SK-MEL-5 (cell line): ENCODE data around the gene SLC11A2. TPM values are rescaled to one million over a fixed set of nuclear protein-coding genes. Genes with fewer than 3 reads are reported as not detected.

Experiments used
- DNase-seq: peaks from one replicate; pipeline ENCODE4 v3.0.0-alpha.2; 2016; ENCODE audit warnings: low read depth, low spot score
- in situ Hi-C: cut with HindIII; loops from 2 replicates; pipeline ENCODE4 v1.10.0; 2016; ENCODE audit warnings: low sequenced_read_pairs, high pct_unique_total_duplicates, low pct_unique_long_range_greater_than_20kb
- polyA plus RNA-seq, 2 experiments: library from polyadenylated mRNA; depleted of rRNA; stranded (reverse); fragments of >200 nt; gene quantifications; 2 replicates each; pipeline ENCODE4 v1.2.3, GENCODE V29; 2015
- total RNA-seq: library from RNA; depleted of rRNA; stranded (reverse); fragments of >200 nt; shearing (Covaris generic); gene quantifications from 2 replicates; pipeline ENCODE4 v1.2.3, GENCODE V29; 2014; rRNA removed

Gene SLC11A2
- total RNA-seq, result 148 and 168 TPM in 2 replicates
- polyA plus RNA-seq (2015; cell fraction: cytosol; rRNA removed), result 58.4 and 77.7 TPM in 2 replicates
- 243 and 260 TPM in 2 replicates for polyA plus RNA-seq (2015; cell fraction: nucleus; rRNA removed)

DNA sequence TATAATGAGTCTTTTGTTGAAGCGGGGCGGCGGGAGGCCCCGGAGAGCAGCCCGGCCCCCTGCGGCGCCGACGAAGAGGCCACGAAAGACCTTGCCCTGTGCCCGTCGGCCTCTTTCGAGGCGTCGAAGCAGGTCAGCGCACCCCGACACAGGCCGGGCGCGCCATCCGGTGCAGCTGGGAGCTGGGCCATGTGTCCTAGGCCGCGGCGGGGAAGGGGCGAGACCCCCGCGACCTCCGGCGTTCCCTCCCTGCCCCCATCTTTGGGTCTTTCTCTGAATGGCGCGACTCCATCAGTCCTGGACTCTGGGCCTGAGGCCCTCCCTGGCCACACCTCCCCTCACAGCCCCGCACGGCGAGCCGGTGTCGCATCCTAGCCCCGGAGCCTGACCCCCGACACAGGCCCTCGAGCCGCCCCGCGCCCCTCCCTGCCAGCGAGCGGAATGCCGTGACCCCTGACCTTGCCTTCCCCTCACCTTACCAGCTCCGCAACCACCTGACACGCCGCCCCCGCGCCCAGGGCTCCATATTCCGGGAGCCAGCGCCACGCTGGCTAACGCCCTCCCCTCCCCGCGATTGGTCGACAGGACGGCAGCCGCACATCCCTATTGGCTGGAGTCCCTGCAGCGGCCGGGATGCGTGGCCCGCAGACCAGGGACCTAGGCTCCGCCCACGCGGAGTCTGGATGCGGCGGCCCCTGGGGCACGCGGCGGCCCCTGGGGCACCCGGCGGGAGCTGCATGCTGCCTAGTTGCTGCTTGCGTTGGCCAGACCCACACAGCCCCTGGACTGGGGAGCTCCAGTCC lies at the start of gene SLC11A2:
Gene SLC11A2 (minus strand): TSS at position 549 of the 803 bp plus-strand sequence. CDS start 15,656 bp downstream, outside the sequence.
- in situ Hi-C loops, result no loop called here
- DNase-seq, result peak; percentile 95

DNA sequence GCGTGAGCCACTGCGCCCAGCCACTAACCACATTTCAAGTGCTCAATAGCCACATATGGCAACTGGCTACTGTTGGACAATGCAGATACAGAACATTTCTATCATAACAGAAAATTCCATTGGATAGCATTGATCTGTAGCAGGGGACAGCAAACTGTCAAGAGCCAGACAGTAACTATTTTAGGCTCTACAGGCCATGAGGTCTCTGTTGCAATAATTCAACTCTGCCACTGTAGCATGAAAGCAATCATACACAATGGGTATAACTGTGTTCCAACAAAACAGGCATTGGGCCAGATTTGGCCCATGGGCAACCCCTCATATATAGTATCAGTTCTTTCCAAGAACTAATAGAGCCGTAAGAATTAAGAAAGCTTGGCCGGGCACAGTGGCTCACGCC lies 49.2 kb upstream of the SLC11A2 start:
- in situ Hi-C loops, result no loop called here
- DNase-seq, result peak; percentile 91

DNA sequence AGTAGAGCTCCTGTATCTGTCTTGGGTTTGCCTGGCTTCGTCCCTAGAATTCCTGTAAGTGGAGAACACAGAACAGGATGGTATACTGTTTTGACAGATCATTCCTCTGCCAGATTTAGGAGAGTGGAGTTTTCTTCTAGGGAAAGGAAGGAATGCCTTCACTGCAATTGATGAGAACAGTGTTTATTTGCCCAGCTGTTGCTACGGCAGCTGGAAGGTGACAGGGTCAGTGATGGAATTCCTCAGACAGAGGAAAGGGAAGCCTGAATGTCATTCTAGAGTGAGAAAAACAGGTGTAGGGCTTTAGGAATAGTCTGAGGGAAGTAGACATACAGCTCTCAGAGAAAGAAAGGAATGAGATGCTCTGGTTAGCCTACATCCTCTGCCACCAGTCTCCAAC lies 45.5 kb upstream of the SLC11A2 start:
- in situ Hi-C loops, result no loop called here
- no peak for DNase-seq

DNA sequence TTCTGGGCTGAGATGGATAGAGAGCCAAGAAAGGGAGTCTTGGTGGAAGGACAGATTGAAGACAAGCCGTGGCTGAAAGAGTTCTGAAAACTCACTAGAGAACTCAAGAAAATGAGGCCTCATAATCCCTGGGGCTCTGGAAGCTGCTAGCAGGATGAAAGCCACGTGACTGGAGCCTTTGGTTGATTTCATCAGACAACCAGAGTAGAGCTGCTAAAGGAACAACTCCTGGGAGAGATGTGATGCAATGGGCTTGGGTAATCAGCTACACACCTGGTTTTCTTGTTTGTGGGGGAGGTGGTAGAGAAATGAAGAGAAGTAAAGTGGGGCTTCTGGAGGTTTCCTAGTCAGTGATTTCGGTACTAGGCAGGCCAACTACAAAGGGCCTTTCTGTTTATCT lies 43.8 kb upstream of the SLC11A2 start:
- in situ Hi-C loops, result no loop called here
- DNase-seq, result peak; percentile 36

DNA sequence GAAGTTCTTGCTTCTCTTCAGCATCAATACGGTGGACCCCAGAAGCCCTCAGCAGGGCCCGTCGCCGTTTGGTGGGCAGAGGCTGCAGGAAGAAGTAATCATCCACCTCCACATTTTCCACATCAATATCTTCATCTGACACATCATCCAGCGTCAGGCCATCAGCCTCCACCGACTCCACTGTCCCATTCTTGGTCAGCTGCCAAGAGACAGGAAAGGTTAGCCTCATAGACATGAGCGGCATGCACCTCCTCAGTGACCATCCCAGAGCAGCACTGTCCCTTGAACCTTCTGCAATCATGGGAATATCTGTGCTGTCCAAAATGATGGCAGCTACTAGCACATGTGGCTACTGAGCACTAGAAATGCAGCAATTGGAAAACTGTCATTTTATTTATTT lies 41.6 kb upstream of the SLC11A2 start:
- in situ Hi-C loops, result no loop called here
- no peak for DNase-seq

DNA sequence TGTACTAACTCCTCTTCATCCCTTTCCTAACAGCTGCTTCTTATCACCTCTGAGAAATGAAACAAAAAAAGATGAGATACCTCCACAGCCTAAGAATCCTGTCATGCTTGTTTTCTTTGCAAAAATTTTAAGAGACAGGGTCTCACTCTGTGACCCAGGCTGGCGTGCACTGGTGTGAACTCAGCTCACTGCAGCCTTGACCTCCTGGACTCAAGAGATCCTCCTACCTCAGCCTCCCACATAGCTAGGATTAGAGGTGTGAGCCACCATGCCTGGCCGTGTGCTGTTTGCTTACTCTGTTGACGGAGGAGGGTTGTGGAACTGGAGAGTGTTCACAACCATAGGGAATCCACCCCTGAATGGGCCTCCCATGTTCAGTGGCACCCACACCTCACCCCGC lies 41.0 kb upstream of the SLC11A2 start:
- in situ Hi-C loops, result no loop called here
- DNase-seq, result no peak

GRCh38 chr12:51065530-51065929 lies 39.3 kb upstream of the SLC11A2 start:
- DNase-seq, result no peak
- in situ Hi-C loops, result no loop called here

DNA sequence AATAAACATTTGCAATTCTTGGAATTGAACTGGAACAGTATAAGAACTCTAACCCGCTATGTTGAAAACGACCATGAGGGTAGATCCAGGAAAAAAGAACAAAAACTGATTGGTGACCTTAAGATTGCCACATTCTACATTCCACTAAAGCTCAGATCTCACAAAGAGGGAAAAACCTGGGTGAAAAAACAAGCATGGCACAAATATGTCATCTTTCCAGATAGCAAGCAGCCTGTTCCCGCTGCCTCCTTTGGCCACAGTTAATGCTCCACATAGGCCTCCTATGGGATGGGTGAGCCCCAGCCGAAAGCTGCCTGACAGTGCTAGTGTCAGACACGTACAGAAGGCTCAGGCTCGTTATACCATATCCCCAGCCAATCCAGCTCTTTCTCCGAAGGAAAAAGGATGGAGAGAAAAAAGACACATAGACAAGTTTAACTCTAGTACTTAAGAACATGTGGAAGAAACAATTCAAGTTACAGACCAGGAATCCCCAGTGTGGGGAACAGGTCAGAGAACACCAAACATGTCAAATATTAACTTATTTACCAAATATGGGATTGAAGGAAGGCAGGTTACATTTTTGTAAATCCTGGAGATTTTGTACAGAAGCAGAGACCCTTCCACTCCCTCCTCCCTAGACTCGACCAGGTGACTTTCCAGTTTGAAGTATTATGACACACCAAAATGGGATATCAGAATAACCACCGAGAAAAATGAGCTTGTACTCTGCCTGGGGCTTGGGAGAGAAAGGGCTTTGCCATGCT lies 36.6 kb upstream of the SLC11A2 start:
- DNase-seq, result no peak
- in situ Hi-C loops, result no loop called here

DNA sequence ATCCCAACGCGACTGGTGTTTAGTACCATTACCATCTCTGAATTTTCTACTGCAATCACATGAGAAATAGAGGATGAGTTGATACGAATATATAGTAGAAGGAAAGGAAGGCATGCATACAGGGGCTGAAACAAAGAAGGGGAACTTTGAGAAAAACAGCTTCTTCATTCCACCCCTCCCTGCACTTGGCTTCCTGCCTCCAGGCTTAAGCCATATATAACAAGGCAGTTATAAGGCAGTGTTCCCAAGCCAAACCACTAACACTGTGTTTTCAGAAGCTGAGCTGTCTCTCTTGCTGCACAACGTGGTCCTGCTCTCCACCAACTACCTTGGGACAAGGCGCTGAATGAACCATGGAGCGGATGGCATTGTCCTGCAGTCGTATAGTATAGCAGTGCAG lies 32.9 kb upstream of the SLC11A2 start:
- no peak for DNase-seq
- in situ Hi-C loops, result no loop called here

GRCh38 chr12:51056242-51056641 lies 30.1 kb upstream of the SLC11A2 start:
- in situ Hi-C loops, result no loop called here

DNA sequence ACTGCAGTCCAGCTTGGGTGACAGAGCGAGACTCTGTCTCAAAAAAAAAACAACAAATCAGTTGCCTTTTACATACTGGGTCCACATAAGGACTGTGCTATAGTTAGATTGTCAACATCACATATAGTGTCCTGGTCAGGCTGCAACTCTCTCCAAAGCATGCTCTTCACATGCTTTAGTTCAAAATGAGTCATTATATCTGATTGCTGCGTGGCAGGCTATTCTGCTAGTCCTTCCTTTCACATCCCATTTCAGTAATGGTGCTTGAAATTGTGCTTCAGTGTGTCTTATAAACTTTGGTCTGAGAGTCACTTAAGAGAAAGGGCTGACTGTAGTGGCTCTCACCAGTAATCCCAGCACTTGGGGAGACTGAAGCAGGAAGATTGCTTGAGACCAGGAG lies 28.9 kb upstream of the SLC11A2 start:
- in situ Hi-C loops, result no loop called here
- DNase-seq, result no peak

More at GRCh38 chr12:51056242-51056641, 30.1 kb upstream of the SLC11A2 start:
- no peak for DNase-seq

DNA sequence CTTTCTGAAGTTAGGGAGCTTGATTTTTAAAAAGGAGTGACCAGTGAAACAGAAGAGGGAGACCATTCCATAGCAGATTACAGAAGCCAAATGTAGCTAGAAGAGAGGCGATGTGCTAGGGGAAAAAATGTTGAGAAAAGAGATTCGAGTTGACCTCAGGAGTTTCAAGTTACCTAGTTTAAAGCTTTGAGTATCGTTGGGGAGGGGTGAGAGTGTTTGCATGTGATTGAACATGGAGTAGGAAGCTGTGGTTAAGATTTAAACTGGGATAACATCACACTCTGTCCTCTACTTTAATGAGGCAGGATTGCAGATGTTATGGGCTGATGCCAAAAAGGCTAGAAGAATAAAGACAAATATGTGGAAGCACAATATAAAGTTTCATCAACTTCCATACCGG lies 25.6 kb upstream of the SLC11A2 start:
- in situ Hi-C loops, result no loop called here
- no peak for DNase-seq

- no peak for DNase-seq
- in situ Hi-C loops, result no loop called here
Observed at GRCh38 chr12:51049525-51049924, 23.3 kb upstream of the SLC11A2 start.

GRCh38 chr12:51048661-51049251 lies 22.6 kb upstream of the SLC11A2 start:
- in situ Hi-C loops, result no loop called here
- DNase-seq, result no peak

DNA sequence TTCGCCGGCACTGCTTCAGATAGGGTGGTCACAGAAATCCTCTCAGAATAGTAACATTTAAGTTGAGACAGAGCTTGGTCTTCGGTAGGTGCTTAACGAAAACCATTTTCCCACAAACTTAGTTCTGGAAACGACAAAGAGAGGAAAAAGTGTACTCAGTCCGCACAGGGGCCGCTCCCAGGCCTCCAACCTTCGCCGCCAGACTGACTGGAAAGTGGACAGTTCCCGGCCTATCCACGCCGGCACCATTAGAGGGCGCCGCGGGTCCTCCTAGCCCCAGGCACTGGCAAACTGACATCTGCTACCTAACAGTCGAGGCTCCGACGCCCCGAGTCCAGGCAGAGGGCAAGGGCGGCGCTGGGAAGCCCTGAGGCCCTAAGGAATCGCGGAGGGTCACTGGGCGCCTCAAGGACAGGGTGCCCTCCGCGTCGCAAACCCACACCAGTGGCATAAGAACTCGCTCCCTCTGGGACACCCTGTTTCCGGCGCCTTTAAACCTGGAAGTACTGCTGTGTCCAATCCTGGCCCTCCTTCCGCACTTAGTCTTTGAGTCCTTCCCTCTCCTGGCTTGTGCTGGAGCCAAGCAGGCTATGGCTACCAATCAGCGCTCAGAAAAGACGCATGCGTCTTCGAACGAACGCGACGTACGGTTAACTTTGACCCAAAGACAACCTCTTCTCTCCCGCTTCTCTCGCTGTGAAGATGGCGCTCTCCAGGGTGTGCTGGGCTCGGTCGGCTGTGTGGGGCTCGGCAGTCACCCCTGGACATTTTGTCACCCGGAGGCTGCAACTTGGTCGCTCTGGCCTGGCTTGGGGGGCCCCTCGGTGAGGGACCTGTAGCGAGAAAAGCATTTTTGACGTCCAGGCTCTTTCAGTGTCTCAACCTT lies 21.7 kb upstream of the SLC11A2 start, which contains the start of gene LETMD1:
Gene LETMD1 (plus strand): TSS at position 673 of the 886 bp plus-strand sequence. CDS start 30 bp downstream, at position 703.
- in situ Hi-C loops, result no loop called here
- peak; percentile 99 for DNase-seq

- in situ Hi-C loops, result no loop called here
- no peak for DNase-seq
Observed at GRCh38 chr12:51036279-51036678, 10.1 kb upstream of the SLC11A2 start.

- in situ Hi-C loops, result no loop called here
- DNase-seq, result no peak
Observed at GRCh38 chr12:51033457-51034089, 7.4 kb upstream of the SLC11A2 start.
